ENCODE measurements around the gene ELP6. TPM values are rescaled to one million over a fixed set of nuclear protein-coding genes. Genes with fewer than 3 reads are reported as not detected.

ELP6 gene
- total and polyA plus RNA-seq, 4 donors: 18.8 to 21.4 (median 19.5) TPM

DNA sequence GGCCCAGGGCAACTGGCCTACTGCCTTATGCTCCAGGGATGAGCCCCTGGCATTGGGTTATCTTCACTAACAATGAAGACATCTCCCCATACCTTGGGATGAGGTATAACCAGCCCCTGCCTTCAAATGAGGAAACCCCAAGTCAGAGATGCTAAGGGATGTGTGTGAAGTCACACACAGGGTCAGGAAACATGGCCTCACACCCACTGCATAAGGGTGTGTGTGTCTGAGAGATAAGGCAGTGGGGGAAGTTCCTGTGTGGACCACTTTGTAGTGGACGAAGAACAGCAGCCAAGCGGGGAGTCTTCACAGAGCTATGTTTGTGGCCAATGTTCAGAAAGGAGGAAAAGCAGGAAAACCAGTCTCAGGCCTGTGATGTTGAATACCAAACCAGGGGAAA is 10.5 kb downstream of the ELP6 start:
- DNase-seq (ENCODE audit: low spot score): peak; percentile 56
- no peaks in the 10 kb centered on the region for H3K4me1 ChIP-seq (ENCODE audit: control insufficient read depth in 4 of 4, insufficient read depth in 4 of 4, low read length in 3 of 4)
- H3K27ac ChIP-seq (ENCODE audit: low read depth in 1 of 2, low read length in 2 of 2): no peak overlapping the region
- H3K36me3 ChIP-seq (ENCODE audit: control insufficient read depth in 4 of 4, insufficient read depth in 3 of 4, low read depth in 1 of 4, low read length in 3 of 4): peaks cover 13 to 55% (median 30%) of the 10 kb centered on the region in 4 donors
- TF ChIP-seq, protein P1, sequence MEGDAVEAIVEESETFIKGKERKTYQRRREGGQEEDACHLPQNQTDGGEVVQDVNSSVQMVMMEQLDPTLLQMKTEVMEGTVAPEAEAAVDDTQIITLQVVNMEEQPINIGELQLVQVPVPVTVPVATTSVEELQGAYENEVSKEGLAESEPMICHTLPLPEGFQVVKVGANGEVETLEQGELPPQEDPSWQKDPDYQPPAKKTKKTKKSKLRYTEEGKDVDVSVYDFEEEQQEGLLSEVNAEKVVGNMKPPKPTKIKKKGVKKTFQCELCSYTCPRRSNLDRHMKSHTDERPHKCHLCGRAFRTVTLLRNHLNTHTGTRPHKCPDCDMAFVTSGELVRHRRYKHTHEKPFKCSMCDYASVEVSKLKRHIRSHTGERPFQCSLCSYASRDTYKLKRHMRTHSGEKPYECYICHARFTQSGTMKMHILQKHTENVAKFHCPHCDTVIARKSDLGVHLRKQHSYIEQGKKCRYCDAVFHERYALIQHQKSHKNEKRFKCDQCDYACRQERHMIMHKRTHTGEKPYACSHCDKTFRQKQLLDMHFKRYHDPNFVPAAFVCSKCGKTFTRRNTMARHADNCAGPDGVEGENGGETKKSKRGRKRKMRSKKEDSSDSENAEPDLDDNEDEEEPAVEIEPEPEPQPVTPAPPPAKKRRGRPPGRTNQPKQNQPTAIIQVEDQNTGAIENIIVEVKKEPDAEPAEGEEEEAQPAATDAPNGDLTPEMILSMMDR (IDR thresholded peaks at IDR 0.05; ENCODE audit: low read depth, low read length, missing input control): no peak
- TF ChIP-seq JUND (IDR thresholded peaks at IDR 0.05) (no peak), HNF4A (conservative IDR thresholded peaks at IDR 0.05) (no peak), SP1 (IDR thresholded peaks at IDR 0.05) (no peak), TAF1 (conservative IDR thresholded peaks at IDR 0.05) (no peak), FOXA2 (IDR thresholded peaks at IDR 0.05) (no peak), YY1 (IDR thresholded peaks at IDR 0.05) (no peak), RAD21 (IDR thresholded peaks at IDR 0.05) (no peak), FOXA1 (IDR thresholded peaks at IDR 0.05) (no peak), NR2F2 (IDR thresholded peaks at IDR 0.05) (no peak), RXRA (IDR thresholded peaks at IDR 0.05) (no peak), HNF4G (IDR thresholded peaks at IDR 0.05) (no peak)
- TF ChIP-seq, protein P2, sequence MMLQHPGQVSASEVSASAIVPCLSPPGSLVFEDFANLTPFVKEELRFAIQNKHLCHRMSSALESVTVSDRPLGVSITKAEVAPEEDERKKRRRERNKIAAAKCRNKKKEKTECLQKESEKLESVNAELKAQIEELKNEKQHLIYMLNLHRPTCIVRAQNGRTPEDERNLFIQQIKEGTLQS (IDR thresholded peaks at IDR 0.05): no peak
- TF ChIP-seq, protein P3, sequence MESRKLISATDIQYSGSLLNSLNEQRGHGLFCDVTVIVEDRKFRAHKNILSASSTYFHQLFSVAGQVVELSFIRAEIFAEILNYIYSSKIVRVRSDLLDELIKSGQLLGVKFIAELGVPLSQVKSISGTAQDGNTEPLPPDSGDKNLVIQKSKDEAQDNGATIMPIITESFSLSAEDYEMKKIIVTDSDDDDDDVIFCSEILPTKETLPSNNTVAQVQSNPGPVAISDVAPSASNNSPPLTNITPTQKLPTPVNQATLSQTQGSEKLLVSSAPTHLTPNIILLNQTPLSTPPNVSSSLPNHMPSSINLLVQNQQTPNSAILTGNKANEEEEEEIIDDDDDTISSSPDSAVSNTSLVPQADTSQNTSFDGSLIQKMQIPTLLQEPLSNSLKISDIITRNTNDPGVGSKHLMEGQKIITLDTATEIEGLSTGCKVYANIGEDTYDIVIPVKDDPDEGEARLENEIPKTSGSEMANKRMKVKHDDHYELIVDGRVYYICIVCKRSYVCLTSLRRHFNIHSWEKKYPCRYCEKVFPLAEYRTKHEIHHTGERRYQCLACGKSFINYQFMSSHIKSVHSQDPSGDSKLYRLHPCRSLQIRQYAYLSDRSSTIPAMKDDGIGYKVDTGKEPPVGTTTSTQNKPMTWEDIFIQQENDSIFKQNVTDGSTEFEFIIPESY (IDR thresholded peaks at IDR 0.05): no peak
- TF ChIP-seq, protein P4, sequence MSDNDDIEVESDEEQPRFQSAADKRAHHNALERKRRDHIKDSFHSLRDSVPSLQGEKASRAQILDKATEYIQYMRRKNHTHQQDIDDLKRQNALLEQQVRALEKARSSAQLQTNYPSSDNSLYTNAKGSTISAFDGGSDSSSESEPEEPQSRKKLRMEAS (IDR thresholded peaks at IDR 0.05): no peak
- H3K27me3 ChIP-seq (ENCODE audit: control insufficient read depth in 4 of 4, insufficient read depth in 4 of 4, low read length in 3 of 4): no peaks in the 10 kb centered on the region
- no peak overlapping the region for H3K4me3 ChIP-seq (ENCODE audit: low read depth in 1 of 3, low read length in 3 of 3)
- WGBS: 91% methylated on average over 2 of the region's 2 CpGs
- H3K9ac ChIP-seq (ENCODE audit: low read depth in 1 of 2, low read length in 2 of 2): no peak overlapping the region
- no peaks in the 10 kb centered on the region for H3K9me3 ChIP-seq (ENCODE audit: control insufficient read depth in 4 of 4, low read length in 3 of 4)

DNA sequence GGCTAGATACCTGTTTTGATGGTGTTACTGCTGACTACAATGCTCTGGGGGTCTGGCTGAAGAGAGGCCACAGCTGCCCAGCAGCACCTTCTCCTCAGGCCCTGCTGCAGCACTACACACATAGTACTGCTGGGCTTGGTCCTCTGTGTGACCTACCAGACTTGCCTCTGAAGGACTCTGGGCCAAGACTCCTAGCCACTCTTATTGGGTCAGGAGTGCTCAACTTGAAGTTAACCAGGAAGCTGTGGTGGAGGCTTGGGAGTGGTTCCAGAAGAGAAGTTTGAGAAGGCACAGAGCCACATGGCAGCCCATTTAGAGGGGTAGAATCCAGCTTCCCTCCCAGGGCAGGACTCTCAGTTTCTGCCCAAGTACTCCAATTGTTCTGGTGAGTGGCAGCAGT is 16.6 kb downstream of the ELP6 start:
- H3K36me3 ChIP-seq (ENCODE audit: control insufficient read depth in 4 of 4, insufficient read depth in 3 of 4, low read depth in 1 of 4, low read length in 3 of 4): peaks cover 16 to 49% (median 33%) of the 10 kb centered on the region in 4 donors
- no peak overlapping the region for H3K27ac ChIP-seq (ENCODE audit: low read depth in 1 of 2, low read length in 2 of 2)
- H3K9ac ChIP-seq (ENCODE audit: low read depth in 1 of 2, low read length in 2 of 2): no peak overlapping the region
- no peak for DNase-seq (ENCODE audit: low spot score)
- TF ChIP-seq, protein P1 (IDR thresholded peaks at IDR 0.05; ENCODE audit: low read depth, low read length, missing input control): no peak
- TF ChIP-seq RAD21 (IDR thresholded peaks at IDR 0.05) (no peak), NR2F2 (IDR thresholded peaks at IDR 0.05) (no peak), RXRA (IDR thresholded peaks at IDR 0.05) (no peak), HNF4A (conservative IDR thresholded peaks at IDR 0.05) (no peak), YY1 (IDR thresholded peaks at IDR 0.05) (no peak), FOXA1 (IDR thresholded peaks at IDR 0.05) (no peak), EGR1 (IDR thresholded peaks at IDR 0.05; ENCODE audit: low read depth in 2 of 2) (no peak), JUND (IDR thresholded peaks at IDR 0.05) (no peak), FOXA2 (IDR thresholded peaks at IDR 0.05) (no peak), GABPA (IDR thresholded peaks at IDR 0.05 in 1 of 2, conservative IDR thresholded peaks at IDR 0.05 in 1 of 2) (no peak), SP1 (IDR thresholded peaks at IDR 0.05) (no peak), TAF1 (conservative IDR thresholded peaks at IDR 0.05) (no peak), HNF4G (IDR thresholded peaks at IDR 0.05) (no peak)
- TF ChIP-seq, protein P4 (IDR thresholded peaks at IDR 0.05): no peak
- TF ChIP-seq, protein P5, sequence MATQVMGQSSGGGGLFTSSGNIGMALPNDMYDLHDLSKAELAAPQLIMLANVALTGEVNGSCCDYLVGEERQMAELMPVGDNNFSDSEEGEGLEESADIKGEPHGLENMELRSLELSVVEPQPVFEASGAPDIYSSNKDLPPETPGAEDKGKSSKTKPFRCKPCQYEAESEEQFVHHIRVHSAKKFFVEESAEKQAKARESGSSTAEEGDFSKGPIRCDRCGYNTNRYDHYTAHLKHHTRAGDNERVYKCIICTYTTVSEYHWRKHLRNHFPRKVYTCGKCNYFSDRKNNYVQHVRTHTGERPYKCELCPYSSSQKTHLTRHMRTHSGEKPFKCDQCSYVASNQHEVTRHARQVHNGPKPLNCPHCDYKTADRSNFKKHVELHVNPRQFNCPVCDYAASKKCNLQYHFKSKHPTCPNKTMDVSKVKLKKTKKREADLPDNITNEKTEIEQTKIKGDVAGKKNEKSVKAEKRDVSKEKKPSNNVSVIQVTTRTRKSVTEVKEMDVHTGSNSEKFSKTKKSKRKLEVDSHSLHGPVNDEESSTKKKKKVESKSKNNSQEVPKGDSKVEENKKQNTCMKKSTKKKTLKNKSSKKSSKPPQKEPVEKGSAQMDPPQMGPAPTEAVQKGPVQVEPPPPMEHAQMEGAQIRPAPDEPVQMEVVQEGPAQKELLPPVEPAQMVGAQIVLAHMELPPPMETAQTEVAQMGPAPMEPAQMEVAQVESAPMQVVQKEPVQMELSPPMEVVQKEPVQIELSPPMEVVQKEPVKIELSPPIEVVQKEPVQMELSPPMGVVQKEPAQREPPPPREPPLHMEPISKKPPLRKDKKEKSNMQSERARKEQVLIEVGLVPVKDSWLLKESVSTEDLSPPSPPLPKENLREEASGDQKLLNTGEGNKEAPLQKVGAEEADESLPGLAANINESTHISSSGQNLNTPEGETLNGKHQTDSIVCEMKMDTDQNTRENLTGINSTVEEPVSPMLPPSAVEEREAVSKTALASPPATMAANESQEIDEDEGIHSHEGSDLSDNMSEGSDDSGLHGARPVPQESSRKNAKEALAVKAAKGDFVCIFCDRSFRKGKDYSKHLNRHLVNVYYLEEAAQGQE (IDR thresholded peaks at IDR 0.05): no peak
- TF ChIP-seq, protein P2 (IDR thresholded peaks at IDR 0.05): no peak
- TF ChIP-seq, protein P3 (IDR thresholded peaks at IDR 0.05): no peak
- H3K27me3 ChIP-seq (ENCODE audit: control insufficient read depth in 4 of 4, insufficient read depth in 4 of 4, low read length in 3 of 4): no peaks in the 10 kb centered on the region
- no peaks in the 10 kb centered on the region for H3K4me1 ChIP-seq (ENCODE audit: control insufficient read depth in 4 of 4, insufficient read depth in 4 of 4, low read length in 3 of 4)
- no peak overlapping the region for H3K4me3 ChIP-seq (ENCODE audit: low read depth in 1 of 3, low read length in 3 of 3)
- H3K9me3 ChIP-seq (ENCODE audit: control insufficient read depth in 4 of 4, low read length in 3 of 4): no peaks in the 10 kb centered on the region

Data from liver (tissue), 9 donors.